Epidermal melanocyte (primary cell): Measurements from ENCODE around the gene SVEP1.
"Not testable (repeated sequence)": the region's sequence is repeated elsewhere in the genome, so short reads cannot be mapped to it uniquely, and the experiment has no call there.

ENCODE experiments used
- DNase-seq: peaks from one replicate; pipeline ENCODE4 v3.0.0; 2011; ENCODE audit warnings: low spot score; ENCODE audit not compliant: insufficient read length

SVEP1 gene

DNA sequence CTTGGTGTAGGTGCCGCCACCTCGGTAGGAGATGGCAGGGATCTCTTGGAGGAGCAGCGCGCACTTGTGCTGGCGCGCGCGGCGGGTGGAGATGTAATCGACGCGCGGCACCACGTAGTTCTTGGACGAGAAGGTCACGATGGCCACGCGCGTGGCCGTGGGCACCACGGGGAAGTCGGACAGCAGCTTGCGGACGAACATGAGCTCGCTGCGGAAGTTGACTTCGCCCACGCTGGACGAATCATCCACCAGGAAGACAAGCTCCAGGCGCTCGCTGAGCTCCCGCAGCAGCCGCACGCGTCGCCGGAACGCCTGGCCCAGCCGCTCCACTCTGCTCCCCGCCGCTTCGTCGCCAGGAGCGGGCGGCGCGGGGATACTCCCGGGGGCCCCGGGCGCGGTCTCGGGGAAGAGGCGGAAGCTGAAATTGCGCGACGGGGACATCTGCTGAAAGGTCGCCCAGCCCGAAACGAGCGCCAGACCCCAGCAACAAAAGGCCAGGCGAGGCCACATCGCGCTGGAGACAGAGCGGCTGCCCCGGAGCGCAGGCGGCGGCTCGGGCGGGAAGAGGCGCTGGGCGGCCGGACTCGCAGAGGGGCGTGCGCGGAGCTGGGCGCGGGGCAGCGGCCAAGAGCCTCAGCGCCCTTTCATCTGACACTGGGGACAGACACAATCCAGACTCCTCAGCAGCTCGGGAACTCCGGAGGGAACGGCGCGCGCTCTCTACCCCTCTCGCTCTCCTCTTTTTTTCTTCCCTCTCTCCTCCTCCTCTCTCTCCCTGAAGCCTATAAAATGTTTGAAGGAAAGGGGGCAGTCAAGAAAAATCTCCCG, at the start of gene SVEP1:
SVEP1 (minus strand) TSS at position 708 of the 828 bp plus-strand sequence; CDS start at position 510, 198 bp downstream.
- DNase-seq = no peak

GRCh38 chr9:110626101-110626829, 46.7 kb upstream of the SVEP1 start:
- no peak for DNase-seq

- peak; percentile 29 for DNase-seq
Measured at GRCh38 chr9:110623462-110624025, 44.0 kb upstream of the SVEP1 start.

DNA sequence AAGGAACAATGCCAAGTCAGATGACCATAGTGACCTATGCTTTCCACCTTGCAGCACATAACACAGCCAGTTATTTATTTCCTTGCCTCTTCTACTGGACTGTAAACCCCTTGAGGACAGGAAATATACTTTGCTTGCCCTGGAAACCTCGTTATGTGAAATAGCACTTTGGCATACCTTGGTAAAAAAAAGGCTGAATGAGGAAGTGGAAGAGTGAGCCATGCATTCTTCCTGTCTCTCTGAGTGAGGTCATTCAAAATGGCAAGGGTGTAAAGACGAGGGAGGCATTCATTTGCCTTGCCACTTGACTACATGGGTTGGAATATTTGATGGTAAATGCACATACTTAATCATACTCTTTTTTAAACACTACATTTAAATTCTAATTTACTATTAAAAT, 42.8 kb upstream of the SVEP1 start:
- DNase-seq = no peak

GRCh38 chr9:110620726-110621125, 41.2 kb upstream of the SVEP1 start:
- no peak for DNase-seq

DNA sequence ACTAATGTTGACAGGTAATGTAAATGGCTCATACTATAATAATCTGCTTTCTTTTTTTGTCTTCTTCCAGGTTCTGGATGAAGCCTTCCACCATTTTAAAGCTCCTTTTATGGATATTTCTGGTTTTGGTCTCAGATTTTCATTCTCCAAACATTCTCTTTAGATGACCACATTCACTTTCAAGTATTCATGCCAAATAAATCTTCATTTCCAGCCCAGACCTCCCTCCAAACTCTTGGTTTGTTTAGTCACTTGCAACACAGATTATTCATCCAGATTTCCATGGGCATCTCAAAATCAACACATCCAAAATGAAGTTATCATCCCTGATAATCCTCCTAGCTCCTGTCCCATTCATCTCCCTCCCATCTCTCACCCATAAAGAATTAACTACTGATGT, 40.3 kb upstream of the SVEP1 start:
- DNase-seq = no peak

DNA sequence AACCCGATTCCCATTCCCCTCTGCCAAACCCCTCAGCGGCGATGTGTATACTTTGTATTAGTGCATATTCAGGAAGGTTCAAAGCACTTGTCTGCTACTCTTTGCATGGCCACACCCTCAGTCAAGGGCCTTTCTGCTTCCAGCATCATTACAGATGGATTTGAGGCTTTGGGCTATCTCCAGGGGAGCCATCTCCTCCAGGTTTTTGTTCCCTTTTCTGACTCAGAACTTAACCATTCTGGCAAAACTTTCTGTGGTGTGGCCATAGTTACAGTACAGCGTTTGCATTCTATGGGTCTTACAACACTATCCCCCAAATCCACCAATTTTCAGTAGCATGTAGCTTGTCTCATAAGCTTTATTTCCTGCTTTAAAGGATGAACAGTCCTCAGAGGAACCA, 36.0 kb upstream of the SVEP1 start:
- DNase-seq = no peak

DNA sequence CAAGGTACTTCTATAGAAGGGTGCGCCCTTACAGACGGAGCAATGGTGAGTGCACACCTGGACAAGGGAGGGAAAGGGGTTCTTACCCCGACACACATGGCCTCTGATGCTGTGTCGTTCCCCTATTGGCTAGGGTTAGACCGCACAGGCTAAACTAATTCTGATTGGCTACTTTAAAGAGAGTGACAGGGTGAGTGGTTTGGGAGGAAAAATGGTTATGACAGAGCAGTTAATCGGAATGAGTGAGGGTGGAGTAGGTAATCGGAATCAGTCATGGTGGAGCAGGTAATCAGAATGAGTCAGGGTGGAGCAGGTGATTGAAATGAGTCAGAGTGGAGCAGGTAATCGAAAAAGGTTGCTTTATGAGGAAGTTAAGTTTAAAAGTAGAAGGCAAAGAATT, 35.0 kb upstream of the SVEP1 start:
- DNase-seq = not testable (repeated sequence)

GRCh38 chr9:110606179-110606790, 26.7 kb upstream of the SVEP1 start:
- DNase-seq = no peak

DNA sequence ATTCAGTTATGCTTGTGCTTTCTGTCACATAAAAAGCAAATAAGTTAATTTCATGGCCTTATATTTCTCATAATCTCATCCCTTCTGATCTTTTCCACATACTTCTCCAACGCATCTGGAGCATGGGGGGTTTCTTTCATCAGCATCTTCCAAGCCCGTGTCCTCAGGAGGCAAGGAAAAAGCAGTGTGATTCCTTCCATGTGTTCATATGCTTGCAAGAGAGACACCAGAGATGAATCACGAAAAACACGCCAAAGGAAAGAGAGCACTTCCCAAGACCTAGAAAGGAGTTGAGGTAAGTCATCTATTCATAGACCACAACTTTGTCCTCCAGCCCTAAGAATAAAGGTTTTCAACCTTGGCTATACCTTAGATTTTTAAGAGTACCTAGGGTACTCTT, 26.0 kb upstream of the SVEP1 start:
- no peak for DNase-seq

DNA sequence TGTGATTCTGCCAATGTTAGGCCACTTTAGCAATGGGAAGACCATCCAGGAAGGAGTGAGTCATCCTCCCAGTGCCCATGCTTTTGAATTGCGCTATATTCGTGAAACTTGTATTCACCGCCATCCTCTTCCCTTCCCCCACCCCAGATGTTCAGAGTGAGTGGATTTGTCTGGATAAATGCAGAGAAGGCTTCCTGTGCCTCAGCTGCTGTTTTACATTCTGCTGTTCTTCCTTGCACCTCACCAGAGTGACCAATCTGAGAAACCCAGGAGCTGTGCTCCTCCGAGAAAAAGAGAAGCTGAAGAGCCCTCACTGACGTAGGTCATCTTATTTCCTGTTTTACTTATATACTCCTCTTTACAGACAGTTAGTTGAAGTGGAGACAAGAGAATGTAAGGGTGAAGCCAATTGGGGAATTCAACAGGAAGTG, 24.6 kb upstream of the SVEP1 start:
- DNase-seq = no peak

GRCh38 chr9:110602281-110602680, 22.7 kb upstream of the SVEP1 start:
- DNase-seq = no peak

DNA sequence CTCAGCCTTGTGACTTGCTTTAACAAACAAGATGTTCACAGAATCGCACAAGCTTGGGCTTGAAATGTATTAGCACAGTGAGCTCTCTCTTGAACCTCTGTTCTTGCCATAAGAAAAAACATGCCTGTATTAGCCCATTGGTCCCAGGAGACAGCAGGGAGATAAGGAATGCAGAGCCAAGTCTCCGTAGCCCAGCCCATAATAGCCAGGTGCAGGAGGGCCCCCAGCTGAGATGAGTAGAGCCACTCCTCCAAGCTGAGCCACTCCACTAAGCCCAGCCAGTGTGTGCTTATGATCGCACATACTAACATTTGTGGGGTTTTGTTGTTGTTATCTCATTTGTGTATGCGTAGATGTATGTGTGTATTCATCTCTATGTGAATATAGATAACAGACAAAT, 21.6 kb upstream of the SVEP1 start:
- no peak for DNase-seq

GRCh38 chr9:110599468-110599867, 19.9 kb upstream of the SVEP1 start:
- DNase-seq = no peak

- no peak for DNase-seq
Measured at GRCh38 chr9:110592044-110592830, 12.7 kb upstream of the SVEP1 start.

DNA sequence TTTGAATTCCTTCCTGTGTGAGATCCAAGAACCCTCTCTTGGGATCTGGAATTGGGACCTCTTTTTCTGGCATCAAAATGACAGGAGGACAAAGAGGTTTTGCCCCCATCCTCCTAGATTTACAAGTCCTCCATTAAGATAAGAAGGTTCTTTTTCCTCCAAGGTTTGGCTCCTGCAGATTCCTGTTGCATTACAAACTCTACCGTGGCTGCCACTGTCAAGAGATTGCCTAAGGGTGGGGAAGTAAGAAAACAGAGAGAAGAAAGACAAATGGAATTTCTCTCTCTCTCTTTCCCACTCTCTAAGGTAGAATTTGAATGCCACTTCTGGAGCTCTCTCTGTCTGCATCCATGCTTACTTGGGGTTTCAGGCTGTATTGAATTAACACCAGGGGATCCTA, 12.0 kb upstream of the SVEP1 start:
- DNase-seq = no peak

GRCh38 chr9:110590816-110591215, 11.3 kb upstream of the SVEP1 start:
- DNase-seq = no peak

- no peak for DNase-seq
Measured at GRCh38 chr9:110588296-110588695, 8.8 kb upstream of the SVEP1 start.

DNA sequence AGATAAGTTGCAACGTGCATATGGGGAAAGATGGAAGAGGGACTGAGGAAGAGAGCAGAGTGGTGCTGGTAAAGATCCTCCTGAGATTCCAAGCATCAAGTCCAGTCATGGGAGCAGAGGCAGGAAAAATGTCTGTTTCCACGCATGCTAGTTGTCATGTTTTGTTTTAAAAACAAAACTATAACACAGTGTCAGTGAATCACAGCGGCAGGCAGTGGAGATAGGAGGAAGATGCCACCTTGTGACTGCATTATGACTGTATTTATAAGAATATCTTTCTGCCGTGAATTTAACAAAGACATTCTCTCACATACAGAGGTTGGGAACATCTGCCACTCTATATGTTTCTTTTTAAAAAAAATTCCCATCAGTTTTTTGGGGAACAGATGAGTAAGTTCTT, 3.7 kb upstream of the SVEP1 start:
- no peak for DNase-seq

GRCh38 chr9:110582156-110582555, 2.6 kb upstream of the SVEP1 start:
- DNase-seq = no peak

DNA sequence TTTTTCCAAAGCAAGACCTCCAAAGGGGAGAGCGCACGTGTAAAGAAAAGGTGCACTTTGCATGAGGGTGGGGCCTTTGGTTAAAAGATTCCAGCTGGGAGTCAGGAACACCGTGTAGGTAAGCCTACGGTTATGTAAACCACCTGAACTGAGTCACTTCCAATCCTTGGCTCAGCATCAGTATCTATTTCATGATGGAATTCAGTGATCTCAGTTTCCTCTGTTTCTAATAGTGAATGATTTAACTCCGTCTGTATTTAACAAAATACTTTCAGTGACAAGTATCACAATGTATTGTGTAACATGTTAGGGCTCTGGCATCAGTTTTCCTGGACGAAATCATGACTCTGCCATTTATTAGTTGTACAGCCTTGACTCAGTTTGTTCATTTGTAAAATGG, 1.3 kb upstream of the SVEP1 start:
- no peak for DNase-seq
